T-helper 2 cell treated with Interferon-gamma antibody and Interleukin-4, amounts not matched to agents 5 μg/mL and 100 μg/mL, for 36 hours (primary cell): ENCODE measurements around the gene SDK1.

Experiments used
- DNase-seq: peaks from one replicate; pipeline ENCODE4 v3.0.0; 2021; ENCODE audit warnings: low spot score
- H3K27ac Mint-ChIP-seq: one replicate; pipeline ENCODE4 v1.8.0; 2021; ENCODE audit warnings: mild to moderate bottlenecking, mixed read lengths
- H3K27me3 Mint-ChIP-seq: one replicate; pipeline ENCODE4 v1.8.0; 2021; ENCODE audit warnings: low read depth, mixed read lengths
- H3K36me3 Mint-ChIP-seq: one replicate; pipeline ENCODE4 v1.8.0; 2021; ENCODE audit warnings: low read depth, mixed read lengths
- H3K4me1 Mint-ChIP-seq: one replicate; pipeline ENCODE4 v1.8.0; 2021; ENCODE audit warnings: low read depth, mixed read lengths
- H3K4me3 Mint-ChIP-seq: one replicate; pipeline ENCODE4 v1.8.0; 2022; ENCODE audit warnings: mild to moderate bottlenecking, moderate library complexity, mixed read lengths
- H3K9me3 Mint-ChIP-seq: one replicate; pipeline ENCODE4 v1.8.0; 2021; ENCODE audit warnings: mixed read lengths

Gene SDK1

GRCh38 chr7:4099651-4100050 lies 798.6 kb downstream of the SDK1 start:
- Mint-ChIP-seq H3K4me3 (no peak overlapping the region), H3K27ac (no peak overlapping the region), H3K4me1 (no peaks in the 10 kb centered on the region), H3K9me3 (no peaks in the 10 kb centered on the region), H3K27me3 (no peaks in the 10 kb centered on the region), H3K36me3 (no peaks in the 10 kb centered on the region)
- DNase-seq, result no peak

- no peaks in the 10 kb centered on the region for H3K9me3 Mint-ChIP-seq
- no peaks in the 10 kb centered on the region for H3K4me1 Mint-ChIP-seq
- H3K27ac Mint-ChIP-seq, result no peak overlapping the region
- no peak for DNase-seq
- H3K27me3 Mint-ChIP-seq, result no peaks in the 10 kb centered on the region
- H3K36me3 Mint-ChIP-seq, result no peaks in the 10 kb centered on the region
- no peak overlapping the region for H3K4me3 Mint-ChIP-seq
These were observed 799.1 kb downstream of the SDK1 start for GRCh38 chr7:4100148-4100547.

GRCh38 chr7:4100691-4101090 lies 799.6 kb downstream of the SDK1 start:
- Mint-ChIP-seq H3K27me3 (no peaks in the 10 kb centered on the region), H3K4me3 (no peak overlapping the region), H3K9me3 (no peaks in the 10 kb centered on the region), H3K36me3 (no peaks in the 10 kb centered on the region), H3K27ac (no peak overlapping the region), H3K4me1 (no peaks in the 10 kb centered on the region)
- no peak for DNase-seq

- H3K36me3 Mint-ChIP-seq, result no peaks in the 10 kb centered on the region
- no peaks in the 10 kb centered on the region for H3K4me1 Mint-ChIP-seq
- DNase-seq, result no peak
- H3K27ac Mint-ChIP-seq, result no peak overlapping the region
- no peak overlapping the region for H3K4me3 Mint-ChIP-seq
- H3K27me3 Mint-ChIP-seq, result no peaks in the 10 kb centered on the region
- H3K9me3 Mint-ChIP-seq, result no peaks in the 10 kb centered on the region
These were observed 801.3 kb downstream of the SDK1 start for GRCh38 chr7:4102231-4102841.

GRCh38 chr7:4103352-4104091 lies 802.5 kb downstream of the SDK1 start:
- Mint-ChIP-seq H3K4me1 (no peaks in the 10 kb centered on the region), H3K36me3 (no peaks in the 10 kb centered on the region), H3K4me3 (no peak overlapping the region), H3K27ac (no peak overlapping the region), H3K27me3 (no peaks in the 10 kb centered on the region), H3K9me3 (no peaks in the 10 kb centered on the region)
- DNase-seq, result no peak

GRCh38 chr7:4107839-4108238 lies 806.8 kb downstream of the SDK1 start:
- no peak for DNase-seq
- Mint-ChIP-seq H3K27me3 (no peaks in the 10 kb centered on the region), H3K4me3 (no peak overlapping the region), H3K27ac (no peak overlapping the region), H3K36me3 (no peaks in the 10 kb centered on the region), H3K9me3 (no peaks in the 10 kb centered on the region), H3K4me1 (no peaks in the 10 kb centered on the region)

GRCh38 chr7:4108951-4109350 lies 807.9 kb downstream of the SDK1 start:
- H3K27me3 Mint-ChIP-seq, result no peaks in the 10 kb centered on the region
- DNase-seq, result no peak
- no peaks in the 10 kb centered on the region for H3K4me1 Mint-ChIP-seq
- no peak overlapping the region for H3K4me3 Mint-ChIP-seq
- H3K36me3 Mint-ChIP-seq, result no peaks in the 10 kb centered on the region
- H3K9me3 Mint-ChIP-seq, result no peaks in the 10 kb centered on the region
- H3K27ac Mint-ChIP-seq, result no peak overlapping the region

- Mint-ChIP-seq H3K4me1 (no peaks in the 10 kb centered on the region), H3K9me3 (no peaks in the 10 kb centered on the region), H3K36me3 (no peaks in the 10 kb centered on the region), H3K27ac (no peak overlapping the region), H3K27me3 (no peaks in the 10 kb centered on the region), H3K4me3 (no peak overlapping the region)
- DNase-seq, result no peak
These were observed 808.5 kb downstream of the SDK1 start for GRCh38 chr7:4109481-4110110.

- no peak overlapping the region for H3K27ac Mint-ChIP-seq
- H3K27me3 Mint-ChIP-seq, result no peaks in the 10 kb centered on the region
- H3K9me3 Mint-ChIP-seq, result no peaks in the 10 kb centered on the region
- no peaks in the 10 kb centered on the region for H3K36me3 Mint-ChIP-seq
- H3K4me1 Mint-ChIP-seq, result no peaks in the 10 kb centered on the region
- no peak for DNase-seq
- H3K4me3 Mint-ChIP-seq, result no peak overlapping the region
These were observed 809.4 kb downstream of the SDK1 start for GRCh38 chr7:4110438-4110837.

- Mint-ChIP-seq H3K4me3 (no peak overlapping the region), H3K36me3 (no peaks in the 10 kb centered on the region), H3K27me3 (no peaks in the 10 kb centered on the region), H3K4me1 (no peaks in the 10 kb centered on the region), H3K9me3 (peaks cover 3% of the 10 kb centered on the region), H3K27ac (no peak overlapping the region)
- no peak for DNase-seq
These were observed 810.1 kb downstream of the SDK1 start for GRCh38 chr7:4111166-4111565.

GRCh38 chr7:4113271-4113670 lies 812.2 kb downstream of the SDK1 start:
- Mint-ChIP-seq H3K9me3 (peaks cover 11% of the 10 kb centered on the region), H3K27ac (no peak overlapping the region), H3K4me3 (no peak overlapping the region), H3K27me3 (no peaks in the 10 kb centered on the region), H3K36me3 (no peaks in the 10 kb centered on the region), H3K4me1 (no peaks in the 10 kb centered on the region)
- no peak for DNase-seq

- no peak for DNase-seq
- Mint-ChIP-seq H3K4me1 (no peaks in the 10 kb centered on the region), H3K4me3 (no peak overlapping the region), H3K9me3 (peaks cover 17% of the 10 kb centered on the region), H3K36me3 (no peaks in the 10 kb centered on the region), H3K27ac (no peak overlapping the region), H3K27me3 (no peaks in the 10 kb centered on the region)
These were observed 812.9 kb downstream of the SDK1 start for GRCh38 chr7:4113976-4114375.

GRCh38 chr7:4115442-4115841 lies 814.4 kb downstream of the SDK1 start:
- no peak for DNase-seq
- Mint-ChIP-seq H3K27me3 (no peaks in the 10 kb centered on the region), H3K4me1 (no peaks in the 10 kb centered on the region), H3K36me3 (peaks cover 3% of the 10 kb centered on the region), H3K27ac (no peak overlapping the region), H3K4me3 (no peak overlapping the region), H3K9me3 (peaks cover 26% of the 10 kb centered on the region)

GRCh38 chr7:4115941-4116610 lies 815.0 kb downstream of the SDK1 start:
- peaks cover 3% of the 10 kb centered on the region for H3K36me3 Mint-ChIP-seq
- peaks cover 27% of the 10 kb centered on the region for H3K9me3 Mint-ChIP-seq
- no peak for DNase-seq
- H3K27ac Mint-ChIP-seq, result no peak overlapping the region
- no peak overlapping the region for H3K4me3 Mint-ChIP-seq
- no peaks in the 10 kb centered on the region for H3K27me3 Mint-ChIP-seq
- no peaks in the 10 kb centered on the region for H3K4me1 Mint-ChIP-seq
